ENCODE data around the gene AAMDC.
"Not testable (repeated sequence)": the region's sequence is repeated elsewhere in the genome, so short reads cannot be mapped to it uniquely, and the experiment has no call there.

The AAMDC gene

GRCh38 chr11:77883775-77884174 is 62.8 kb downstream of the AAMDC start:
- DNase-seq (ENCODE audit: extremely low spot score) = no peak
- ChIA-PET POLR2A (no interaction called here), CTCF (no interaction called here)
- no peak for TF ChIP-seq PKNOX1 (IDR thresholded peaks at IDR 0.05)
- no peak for TF ChIP-seq NFRKB (IDR thresholded peaks at IDR 0.05)
- TF ChIP-seq FOXM1 (IDR thresholded peaks at IDR 0.05; ENCODE audit: borderline replicate concordance) = no peak
- no peak for TF ChIP-seq ELF4 (IDR thresholded peaks at IDR 0.05)
- TF ChIP-seq L3MBTL2 (conservative IDR thresholded peaks at IDR 0.05) = no peak
- no peak for TF ChIP-seq SP1 (IDR thresholded peaks at IDR 0.05)
- TF ChIP-seq ARNT (IDR thresholded peaks at IDR 0.05) = no peak

- CTCF ChIA-PET = no interaction called here
- POLR2A ChIA-PET = no interaction called here
- DNase-seq (ENCODE audit: extremely low spot score) = no peak
- no peak for TF ChIP-seq FOXA1 (IDR thresholded peaks at IDR 0.05)
- no peak for TF ChIP-seq FOXK2 (IDR thresholded peaks at IDR 0.05)
- no peak for TF ChIP-seq ARNT (IDR thresholded peaks at IDR 0.05)
- TF ChIP-seq SUZ12 (IDR thresholded peaks at IDR 0.05) = no peak
- TF ChIP-seq BHLHE40 (IDR thresholded peaks at IDR 0.05; ENCODE audit: borderline replicate concordance) = no peak
- no peak for TF ChIP-seq ZNF384 (IDR thresholded peaks at IDR 0.05)
- no peak for TF ChIP-seq CTBP1 (IDR thresholded peaks at IDR 0.05; ENCODE audit: borderline replicate concordance)
- TF ChIP-seq FOXM1 (IDR thresholded peaks at IDR 0.05; ENCODE audit: borderline replicate concordance) = no peak
- no peak for TF ChIP-seq SP1 (IDR thresholded peaks at IDR 0.05)
- TF ChIP-seq HDGF (IDR thresholded peaks at IDR 0.05; ENCODE audit: borderline replicate concordance) = no peak
- no peak for TF ChIP-seq LEF1 (IDR thresholded peaks at IDR 0.05; ENCODE audit: borderline replicate concordance)
- TF ChIP-seq NFRKB (IDR thresholded peaks at IDR 0.05) = no peak
- TF ChIP-seq TARDBP (IDR thresholded peaks at IDR 0.05) = no peak
- no peak for TF ChIP-seq ELF4 (IDR thresholded peaks at IDR 0.05)
- no peak for TF ChIP-seq PKNOX1 (IDR thresholded peaks at IDR 0.05)
- no peak for TF ChIP-seq L3MBTL2 (conservative IDR thresholded peaks at IDR 0.05)
Observed at GRCh38 chr11:77884186-77884828, 63.4 kb downstream of the AAMDC start.

- no peak for DNase-seq (ENCODE audit: extremely low spot score)
- ChIA-PET POLR2A (no interaction called here), CTCF (no interaction called here)
- TF ChIP-seq TARDBP (IDR thresholded peaks at IDR 0.05) (no peak), NFRKB (IDR thresholded peaks at IDR 0.05) (no peak), PKNOX1 (IDR thresholded peaks at IDR 0.05) (no peak), ARNT (IDR thresholded peaks at IDR 0.05) (no peak), HDGF (IDR thresholded peaks at IDR 0.05; ENCODE audit: borderline replicate concordance) (no peak), BHLHE40 (IDR thresholded peaks at IDR 0.05; ENCODE audit: borderline replicate concordance) (no peak), CTBP1 (IDR thresholded peaks at IDR 0.05; ENCODE audit: borderline replicate concordance) (no peak), LEF1 (IDR thresholded peaks at IDR 0.05; ENCODE audit: borderline replicate concordance) (no peak), FOXK2 (IDR thresholded peaks at IDR 0.05) (no peak), SUZ12 (IDR thresholded peaks at IDR 0.05) (no peak), FOXM1 (IDR thresholded peaks at IDR 0.05; ENCODE audit: borderline replicate concordance) (no peak), ZNF384 (IDR thresholded peaks at IDR 0.05) (no peak), FOXA1 (IDR thresholded peaks at IDR 0.05) (no peak), L3MBTL2 (conservative IDR thresholded peaks at IDR 0.05) (no peak), SP1 (IDR thresholded peaks at IDR 0.05) (no peak), ELF4 (IDR thresholded peaks at IDR 0.05) (no peak)
Observed at GRCh38 chr11:77884829-77885190, 63.9 kb downstream of the AAMDC start.

GRCh38 chr11:77886401-77886800 is 65.5 kb downstream of the AAMDC start:
- no peak for TF ChIP-seq HDGF (IDR thresholded peaks at IDR 0.05; ENCODE audit: borderline replicate concordance)
- no peak for TF ChIP-seq FOXA1 (IDR thresholded peaks at IDR 0.05)
- TF ChIP-seq BHLHE40 (IDR thresholded peaks at IDR 0.05; ENCODE audit: borderline replicate concordance) = no peak
- TF ChIP-seq ZNF384 (IDR thresholded peaks at IDR 0.05) = no peak
- TF ChIP-seq SP1 (IDR thresholded peaks at IDR 0.05) = no peak
- no peak for TF ChIP-seq SUZ12 (IDR thresholded peaks at IDR 0.05)
- no peak for TF ChIP-seq ELF4 (IDR thresholded peaks at IDR 0.05)
- DNase-seq (ENCODE audit: extremely low spot score) = no peak
- CTCF ChIA-PET = no interaction called here
- POLR2A ChIA-PET = no interaction called here

GRCh38 chr11:77889045-77889444 is 68.1 kb downstream of the AAMDC start:
- POLR2A ChIA-PET; DNase-seq (ENCODE audit: extremely low spot score); CTCF ChIA-PET: not testable (repeated sequence)

GRCh38 chr11:77890100-77890614 is 69.2 kb downstream of the AAMDC start:
- POLR2A ChIA-PET; DNase-seq (ENCODE audit: extremely low spot score); CTCF ChIA-PET: not testable (repeated sequence)

- POLR2A ChIA-PET; DNase-seq (ENCODE audit: extremely low spot score); CTCF ChIA-PET: not testable (repeated sequence)
Observed at GRCh38 chr11:77890619-77891056, 69.7 kb downstream of the AAMDC start.

- CTCF ChIA-PET; POLR2A ChIA-PET; DNase-seq (ENCODE audit: extremely low spot score): not testable (repeated sequence)
Observed at GRCh38 chr11:77891256-77891655, 70.3 kb downstream of the AAMDC start.

- DNase-seq (ENCODE audit: extremely low spot score); POLR2A ChIA-PET: not testable (repeated sequence)
- CTCF ChIA-PET = interaction anchor here (0.5 kb wide), 1 partner anchor 21 kb away, joined by 3 read pairs; no protein-coding TSS in a partner anchor
Observed at GRCh38 chr11:77891703-77892102, 70.8 kb downstream of the AAMDC start.

GRCh38 chr11:77894949-77895348 is 74.0 kb downstream of the AAMDC start:
- CTCF ChIA-PET; POLR2A ChIA-PET; DNase-seq (ENCODE audit: extremely low spot score): not testable (repeated sequence)

Data from HEK293T (cell line).